Measurements from ENCODE around the gene CAMK4.

CAMK4 gene

DNA sequence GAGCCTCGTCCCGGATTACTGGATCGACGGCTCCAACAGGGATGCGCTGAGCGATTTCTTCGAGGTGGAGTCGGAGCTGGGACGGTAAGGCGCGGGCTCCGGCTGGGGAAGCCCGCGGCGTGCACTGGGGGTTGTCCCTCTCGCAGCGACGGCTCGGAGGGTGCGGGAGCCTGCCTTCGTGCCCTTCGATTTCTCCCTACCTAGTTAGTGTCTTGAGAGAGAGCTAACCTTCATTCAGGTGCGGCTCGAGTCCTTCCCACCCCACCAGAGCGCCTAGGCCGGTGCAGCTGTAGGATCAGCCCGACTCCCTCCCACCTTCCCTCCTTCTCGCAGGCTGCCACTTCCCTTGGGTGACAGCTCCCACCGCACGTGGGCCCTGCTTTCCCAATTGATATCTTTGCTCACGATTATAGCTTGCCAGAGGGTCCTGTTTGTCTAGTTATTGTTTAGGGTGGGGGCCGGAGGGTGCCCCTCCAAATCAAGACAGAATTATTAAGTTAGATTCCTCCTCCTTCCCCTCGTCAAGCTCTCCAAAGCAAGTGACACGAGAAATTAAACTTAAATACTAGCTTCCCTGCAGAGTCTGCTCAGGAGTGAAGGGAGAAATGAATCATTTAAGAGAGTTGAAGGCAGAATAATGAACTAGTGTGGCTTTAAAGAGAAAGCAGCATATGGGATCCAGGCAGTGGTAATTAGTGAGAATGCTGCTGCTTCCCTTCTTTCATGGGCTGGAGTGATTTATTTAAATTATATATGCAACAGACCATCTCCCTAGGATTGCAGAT lies 569 bp downstream of the CAMK4 start:
- TF ChIP-seq POLR2A (IDR thresholded peaks at IDR 0.05; ENCODE audit: low read depth, low read length) = no peak
- FAIRE-seq (no peak), DNase-seq (ENCODE audit: insufficient read length, low spot score) (no peak)

DNA sequence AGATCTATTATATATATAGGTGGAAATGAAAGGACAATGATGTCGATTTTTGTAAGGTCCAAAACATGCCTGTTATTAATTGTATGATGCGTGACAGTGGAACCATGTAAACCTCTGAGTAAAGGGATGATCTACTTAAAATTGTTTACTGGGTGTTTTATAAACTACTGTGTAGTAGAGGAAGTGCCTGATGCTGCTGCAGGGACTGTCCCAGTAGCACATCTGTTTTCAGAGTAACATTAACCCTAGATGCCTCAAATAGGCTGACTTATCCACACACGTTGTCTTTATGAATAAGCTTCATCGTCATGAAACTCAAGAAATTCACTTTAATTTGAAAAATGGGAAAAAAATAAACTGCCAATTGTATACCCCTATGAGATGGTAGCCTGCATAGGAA lies 1.7 kb downstream of the CAMK4 start:
- FAIRE-seq (no peak), DNase-seq (ENCODE audit: insufficient read length, low spot score) (no peak)
- TF ChIP-seq POLR2A (IDR thresholded peaks at IDR 0.05; ENCODE audit: low read depth, low read length) = no peak

DNA sequence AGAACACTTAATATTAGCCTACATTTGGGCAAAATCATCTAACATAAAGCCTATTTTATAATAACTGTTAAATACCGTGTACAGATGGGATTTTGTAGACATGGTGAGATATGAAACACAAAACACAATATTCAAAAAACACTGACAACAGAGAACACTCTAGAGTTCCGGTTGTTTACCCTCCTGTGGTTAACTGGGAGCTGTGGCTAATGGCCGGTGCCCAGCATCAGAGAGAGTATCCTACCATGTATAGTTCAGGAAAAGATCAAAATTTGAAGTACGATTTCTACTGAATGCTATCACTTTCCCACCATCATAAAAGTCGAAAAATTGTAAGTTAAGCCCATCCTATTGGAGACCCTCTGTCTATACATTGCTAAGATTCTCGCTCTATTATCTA lies 2.4 kb downstream of the CAMK4 start:
- DNase-seq (ENCODE audit: insufficient read length, low spot score) (no peak), FAIRE-seq (no peak)
- TF ChIP-seq POLR2A (IDR thresholded peaks at IDR 0.05; ENCODE audit: low read depth, low read length) = no peak

DNA sequence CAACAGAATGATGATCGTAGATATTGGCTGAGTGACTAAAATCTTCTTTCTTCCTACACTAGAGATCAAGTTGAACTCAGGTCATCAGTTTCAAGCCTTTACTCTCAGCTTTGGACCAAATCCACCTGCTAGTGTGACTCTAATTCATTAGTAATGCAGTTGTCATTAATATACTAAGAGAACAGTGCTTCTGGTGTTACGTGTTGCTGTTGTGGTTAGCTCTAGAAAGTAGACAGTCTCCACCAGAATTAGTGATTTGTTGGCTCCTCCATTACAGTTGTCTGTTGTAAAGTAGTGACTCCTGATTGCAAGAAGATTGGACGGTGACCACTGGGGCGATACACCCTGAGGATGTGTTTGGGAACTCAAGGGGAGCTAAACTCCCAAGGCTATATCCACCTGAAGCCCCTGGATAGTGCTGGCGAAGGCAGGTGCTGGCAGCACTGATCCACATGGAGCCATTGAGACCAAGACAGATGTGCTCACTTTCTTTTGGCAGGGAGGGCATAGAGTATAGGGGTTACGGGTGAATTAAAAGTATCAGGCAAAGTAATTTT lies 3.1 kb downstream of the CAMK4 start:
- DNase-seq (ENCODE audit: insufficient read length, low spot score) (no peak), FAIRE-seq (no peak)
- no peak for TF ChIP-seq POLR2A (IDR thresholded peaks at IDR 0.05; ENCODE audit: low read depth, low read length)

DNA sequence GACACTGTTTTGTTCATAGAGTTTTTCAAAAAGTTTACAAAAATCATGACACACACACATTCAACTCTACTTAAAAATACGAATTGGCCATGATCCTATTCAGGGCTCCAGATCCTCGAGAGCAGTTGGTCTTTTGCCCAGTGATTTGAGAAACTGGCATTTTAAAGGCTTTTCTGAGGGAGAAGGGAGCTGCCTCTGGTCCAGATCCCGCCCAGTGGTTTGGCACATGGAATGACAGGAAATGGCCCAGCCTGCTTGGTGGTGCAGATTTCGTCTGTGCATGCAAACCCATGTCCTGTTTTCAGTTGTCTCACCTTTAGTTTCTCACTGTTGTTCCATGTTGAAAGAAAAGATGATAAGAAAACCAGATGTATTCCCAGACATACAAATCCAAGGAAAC lies 3.6 kb downstream of the CAMK4 start:
- DNase-seq (ENCODE audit: insufficient read length, low spot score) (no peak), FAIRE-seq (no peak)

DNA sequence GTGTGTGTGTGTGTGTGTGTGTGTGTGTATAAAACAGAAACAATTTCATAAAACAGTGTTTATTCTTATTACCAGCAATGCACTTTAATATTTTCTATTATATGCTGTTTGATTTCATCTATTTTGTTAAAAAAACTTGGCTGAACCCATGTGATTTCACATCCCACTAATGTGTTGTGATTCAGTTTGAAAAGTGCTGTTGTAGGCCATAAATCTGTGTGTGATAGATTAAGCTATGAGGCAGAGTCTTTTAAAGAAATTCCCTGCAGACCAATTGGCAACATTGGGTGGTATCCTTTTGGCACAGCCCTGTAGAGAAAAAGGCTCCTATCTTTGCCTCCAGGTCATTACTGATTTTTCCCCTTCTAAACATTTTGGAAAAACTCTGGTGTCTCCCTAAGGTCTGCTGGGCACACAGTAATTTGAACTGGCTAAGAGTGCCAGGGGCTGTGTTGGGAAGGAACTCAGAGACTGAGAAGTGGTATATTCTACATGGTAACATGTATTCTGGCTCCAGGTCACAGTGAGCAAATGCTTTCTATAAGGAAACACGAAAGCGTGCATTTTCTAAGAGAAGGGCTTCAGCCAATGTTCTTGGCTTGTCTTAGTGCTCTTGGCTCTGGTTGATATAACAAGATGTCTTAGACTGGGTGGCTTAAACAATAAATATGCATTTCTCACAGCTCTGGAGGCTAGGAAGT lies 4.5 kb downstream of the CAMK4 start:
- DNase-seq (ENCODE audit: insufficient read length, low spot score) (no peak), FAIRE-seq (no peak)
- no peak for TF ChIP-seq POLR2A (IDR thresholded peaks at IDR 0.05; ENCODE audit: low read depth, low read length)

More for the DNA sequence above, 3.6 kb downstream of the CAMK4 start:
- no peak for TF ChIP-seq POLR2A (IDR thresholded peaks at IDR 0.05; ENCODE audit: low read depth, low read length)

DNA sequence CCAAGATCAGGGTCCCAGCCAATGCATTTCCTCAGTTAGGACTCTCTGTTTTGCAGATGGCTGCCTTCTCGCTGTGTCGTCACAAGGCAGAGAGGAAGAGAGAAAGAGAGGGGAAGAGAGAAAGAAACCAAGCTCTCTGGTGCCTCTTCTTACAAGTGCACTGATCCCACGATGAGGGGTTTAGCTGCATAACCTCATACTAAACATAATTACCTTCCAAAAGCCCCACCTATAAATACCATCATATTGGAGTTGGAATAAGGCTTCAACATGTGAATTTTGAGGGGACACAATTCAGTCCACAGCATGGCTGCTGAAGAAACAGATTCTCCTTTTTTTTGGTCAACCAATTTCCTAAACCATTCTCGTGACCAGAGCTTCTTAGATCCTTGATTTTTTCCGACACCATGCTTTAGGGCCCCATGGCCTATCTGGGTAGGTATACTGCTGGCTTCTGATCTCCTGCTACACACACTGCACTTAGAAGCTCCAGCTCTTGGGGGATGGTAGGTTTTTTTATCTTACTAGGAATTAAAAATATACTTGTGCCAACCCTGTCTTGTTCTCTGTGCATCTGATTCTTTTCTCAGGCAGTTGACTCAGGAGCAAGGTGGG lies 5.1 kb downstream of the CAMK4 start:
- no peak for FAIRE-seq
- no peak for TF ChIP-seq POLR2A (IDR thresholded peaks at IDR 0.05; ENCODE audit: low read depth, low read length)
- no peak for DNase-seq (ENCODE audit: insufficient read length, low spot score)

DNA sequence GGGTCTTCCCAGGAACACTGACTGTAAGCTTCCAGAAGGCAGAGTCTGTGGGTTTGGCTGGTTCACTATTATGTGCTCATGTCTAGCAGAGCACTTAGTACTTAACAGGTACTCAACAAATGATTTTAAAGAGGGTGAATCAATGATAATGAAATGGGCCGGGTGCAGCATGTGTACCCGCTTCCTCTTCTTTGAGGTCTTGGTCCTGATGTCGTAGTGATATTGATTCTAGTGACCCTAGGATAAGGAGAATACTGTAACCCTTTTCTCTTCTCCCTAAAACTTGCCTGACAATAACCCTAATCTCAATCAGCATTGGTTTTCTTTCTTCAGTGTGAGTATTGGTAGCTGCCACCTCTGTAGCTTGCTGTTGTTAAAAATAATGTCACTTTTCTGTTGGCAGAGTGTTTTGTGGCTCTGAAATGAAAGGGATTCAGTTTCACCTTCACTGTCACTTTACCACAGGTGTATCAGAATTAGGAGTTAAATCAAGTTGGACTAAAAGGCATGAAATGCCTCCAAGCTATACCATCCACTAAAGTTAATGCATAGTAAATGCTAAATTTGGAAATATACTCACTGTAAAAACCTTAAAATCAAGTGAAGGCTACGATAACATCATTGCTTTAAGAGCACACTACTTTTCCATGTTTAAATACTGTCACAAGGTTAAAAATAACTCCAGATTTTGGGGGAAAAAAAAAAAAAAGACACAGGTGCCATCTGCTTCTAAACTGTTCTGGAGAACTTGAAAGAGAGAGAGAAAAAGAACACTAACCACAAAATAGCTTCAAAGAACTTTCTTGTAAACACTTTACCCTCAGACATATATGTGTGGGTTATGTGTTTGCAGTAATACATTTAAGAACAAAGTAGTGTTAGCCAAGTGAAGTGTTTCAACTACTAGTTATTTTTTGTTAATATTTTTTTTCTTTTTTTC lies 6.0 kb downstream of the CAMK4 start:
- TF ChIP-seq POLR2A (IDR thresholded peaks at IDR 0.05; ENCODE audit: low read depth, low read length) = no peak
- FAIRE-seq (no peak), DNase-seq (ENCODE audit: insufficient read length, low spot score) (no peak)

DNA sequence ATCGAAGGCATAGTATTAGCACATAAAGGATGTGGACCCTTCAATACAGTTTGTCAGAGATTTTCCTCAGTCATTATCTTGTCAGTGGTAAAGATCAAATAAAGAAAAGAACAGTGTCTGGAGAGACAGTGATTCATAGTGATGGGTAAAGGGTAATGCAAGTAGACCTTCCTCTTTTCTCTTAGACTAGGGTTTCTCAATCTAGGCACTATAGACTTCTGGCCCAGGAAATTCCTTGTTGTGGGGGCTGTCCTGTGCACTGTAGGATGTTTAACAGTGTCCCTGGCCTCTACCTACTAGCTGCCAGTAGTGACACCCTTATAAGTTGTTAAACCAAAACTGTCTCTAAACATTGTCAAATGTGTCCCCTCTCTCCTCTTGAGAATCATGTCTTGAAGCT lies 6.9 kb downstream of the CAMK4 start:
- DNase-seq (ENCODE audit: insufficient read length, low spot score) (no peak), FAIRE-seq (no peak)
- no peak for TF ChIP-seq POLR2A (IDR thresholded peaks at IDR 0.05; ENCODE audit: low read depth, low read length)

DNA sequence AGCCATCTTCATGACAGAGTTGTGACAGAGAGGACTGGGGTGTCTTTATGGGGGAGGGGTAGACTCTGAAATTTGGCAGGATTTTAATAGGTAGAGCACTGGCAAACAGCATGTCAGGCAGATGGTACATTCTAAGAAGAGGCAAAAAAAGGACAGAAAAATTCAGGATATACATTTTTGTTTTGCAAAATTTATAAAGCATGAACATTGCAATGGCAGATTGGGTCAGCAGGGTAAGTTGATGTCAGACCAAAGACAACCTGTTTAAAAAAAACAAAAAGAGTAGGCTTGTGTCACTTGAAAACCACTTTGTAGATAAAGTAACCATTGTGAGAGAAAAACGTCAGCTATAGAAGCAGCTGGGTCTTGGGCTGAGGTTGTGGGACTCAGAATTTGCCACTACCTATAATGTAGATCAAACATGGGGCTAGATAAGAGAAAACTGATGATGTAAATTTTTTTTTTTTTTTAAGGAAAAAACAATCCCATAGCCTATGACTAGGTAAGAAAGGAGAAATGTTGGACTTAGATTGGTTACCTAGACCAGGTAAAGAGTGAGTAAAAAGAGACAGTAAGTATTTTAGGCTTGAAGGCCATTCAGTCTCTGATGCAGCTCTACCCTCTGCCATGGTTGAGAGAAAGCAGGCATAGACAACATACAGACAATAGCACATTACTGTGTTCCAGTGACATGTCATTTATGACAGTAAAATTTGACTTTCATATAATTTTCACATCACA lies 8.3 kb downstream of the CAMK4 start:
- no peak for TF ChIP-seq POLR2A (IDR thresholded peaks at IDR 0.05; ENCODE audit: low read depth, low read length)
- FAIRE-seq = no peak
- no peak for DNase-seq (ENCODE audit: insufficient read length, low spot score)

DNA sequence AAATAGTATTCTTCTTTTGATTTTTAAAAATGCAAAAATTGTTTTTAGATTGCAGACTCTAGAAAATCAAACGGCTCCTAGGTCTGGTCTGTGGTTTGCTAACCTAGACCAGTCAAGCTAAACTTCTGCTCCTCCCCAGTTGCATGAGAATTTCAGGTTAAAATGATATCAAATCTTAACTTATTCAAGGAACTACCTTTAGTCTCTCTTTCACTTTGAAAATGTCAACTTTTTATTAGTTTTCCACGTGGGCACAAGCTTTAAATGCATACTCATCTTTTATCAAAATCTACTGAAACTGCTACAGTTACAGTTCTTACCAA lies 8.8 kb downstream of the CAMK4 start:
- DNase-seq (ENCODE audit: insufficient read length, low spot score) = no peak
- TF ChIP-seq POLR2A (IDR thresholded peaks at IDR 0.05; ENCODE audit: low read depth, low read length) = no peak
- FAIRE-seq = no peak

DNA sequence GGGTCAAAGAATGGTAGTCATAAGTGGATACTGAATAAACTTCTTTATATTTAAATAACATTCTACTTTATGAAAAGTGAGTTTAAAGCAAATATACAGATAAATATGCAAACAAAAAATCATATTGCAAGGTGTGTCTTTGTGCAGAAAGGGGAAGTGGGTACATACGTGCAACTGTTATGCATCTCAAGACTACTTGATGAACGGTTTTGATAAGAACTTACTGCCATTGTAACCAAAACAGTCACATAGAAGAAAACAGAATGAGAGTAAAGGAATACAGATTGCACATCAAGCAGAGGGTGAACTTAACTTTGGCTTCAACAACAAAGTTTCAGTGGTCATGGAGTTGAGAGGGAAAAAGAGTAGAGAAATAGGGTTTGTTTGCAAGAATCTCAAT lies 9.9 kb downstream of the CAMK4 start:
- TF ChIP-seq POLR2A (IDR thresholded peaks at IDR 0.05; ENCODE audit: low read depth, low read length) = no peak
- DNase-seq (ENCODE audit: insufficient read length, low spot score) (no peak), FAIRE-seq (no peak)

DNA sequence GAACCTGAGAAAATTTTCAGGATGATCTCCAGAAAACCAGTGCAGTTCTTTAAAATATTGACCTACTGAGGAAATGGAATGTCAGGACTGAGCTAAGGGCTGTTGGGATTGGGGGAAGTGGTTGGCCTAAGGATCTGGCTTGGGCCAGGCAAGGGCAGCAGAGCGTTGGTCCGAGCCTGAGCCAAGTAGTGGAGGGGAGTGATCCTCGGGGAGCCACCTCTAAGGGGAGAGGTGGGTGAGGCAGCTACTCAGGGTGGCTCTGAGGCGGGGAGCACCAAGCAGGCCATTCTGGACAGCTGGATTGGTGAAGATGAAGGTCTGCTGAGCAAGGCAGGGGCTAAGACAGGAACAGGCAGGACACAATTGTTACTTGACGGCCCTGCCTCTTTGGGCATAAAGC lies 11.5 kb downstream of the CAMK4 start:
- FAIRE-seq (no peak), DNase-seq (ENCODE audit: insufficient read length, low spot score) (no peak)
- TF ChIP-seq POLR2A (IDR thresholded peaks at IDR 0.05; ENCODE audit: low read depth, low read length) = no peak
